GM19467 (cell line): ENCODE results near the gene CABYR.

ENCODE experiments used
- ATAC-seq: cut with Tn5 transposase; IDR thresholded peaks from one replicate; pipeline ENCODE4 v1.9.1; 2021; ENCODE audit warnings: mild to moderate bottlenecking, moderate library complexity; ENCODE audit not compliant: unreplicated experiment

CABYR gene

DNA sequence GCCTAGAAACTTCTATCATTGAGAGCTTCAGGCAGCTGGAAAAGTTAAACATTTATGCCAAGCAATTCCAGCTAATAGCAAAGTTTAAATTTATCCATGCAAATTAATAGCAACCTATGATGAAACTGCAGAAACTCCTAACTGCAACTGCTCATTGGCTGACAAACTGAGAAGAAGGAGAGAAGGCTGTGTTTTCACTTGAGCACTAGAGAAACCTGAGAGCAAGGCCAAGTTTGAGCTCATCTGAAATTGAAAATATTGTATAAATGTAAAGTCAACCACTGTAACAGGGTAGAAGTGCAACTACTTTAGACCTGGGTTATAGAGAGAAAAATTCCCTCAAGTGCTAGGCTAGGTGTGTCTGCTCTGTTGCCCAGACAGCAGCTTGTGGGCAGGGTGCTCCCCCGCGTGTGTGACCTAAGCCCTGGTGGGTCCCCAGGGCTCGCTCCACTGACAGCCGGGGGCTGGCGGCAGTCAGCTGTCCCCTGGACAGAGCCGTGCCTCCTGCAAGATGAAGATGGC is 50.2 kb downstream of the CABYR start:
- ATAC-seq, result no peak

DNA sequence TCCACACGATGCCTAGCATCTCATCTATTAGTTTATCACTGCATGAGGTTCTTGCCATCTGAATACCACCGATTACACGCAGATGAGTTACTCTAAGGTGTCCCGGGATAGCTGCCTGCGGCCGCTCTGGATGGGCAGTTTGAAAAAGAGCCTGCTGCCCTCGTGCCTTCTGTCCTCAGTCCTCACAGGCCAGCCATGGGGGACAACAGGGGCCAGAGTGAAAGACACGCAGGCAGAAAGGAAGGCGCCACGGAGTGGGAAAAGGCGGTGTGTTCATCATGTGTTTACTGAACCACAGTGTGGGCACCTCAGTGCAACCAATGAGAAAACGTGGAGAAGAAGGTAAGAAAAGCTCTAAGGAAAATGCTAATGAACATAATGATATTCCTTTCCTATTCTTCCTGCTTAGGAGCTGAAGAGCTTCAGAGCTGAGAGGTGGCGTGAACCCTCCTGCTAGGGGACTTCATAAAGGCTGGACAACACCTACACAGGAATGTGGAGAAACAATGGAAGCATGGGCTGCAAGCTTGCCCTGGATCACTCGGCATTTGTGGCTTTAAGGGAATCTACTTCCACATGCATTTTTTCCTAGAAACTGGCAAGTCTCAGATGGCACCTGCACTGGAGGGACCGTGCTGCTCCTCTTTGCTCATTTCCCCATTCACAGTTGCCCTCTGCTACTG is 50.9 kb downstream of the CABYR start:
- no peak for ATAC-seq

DNA sequence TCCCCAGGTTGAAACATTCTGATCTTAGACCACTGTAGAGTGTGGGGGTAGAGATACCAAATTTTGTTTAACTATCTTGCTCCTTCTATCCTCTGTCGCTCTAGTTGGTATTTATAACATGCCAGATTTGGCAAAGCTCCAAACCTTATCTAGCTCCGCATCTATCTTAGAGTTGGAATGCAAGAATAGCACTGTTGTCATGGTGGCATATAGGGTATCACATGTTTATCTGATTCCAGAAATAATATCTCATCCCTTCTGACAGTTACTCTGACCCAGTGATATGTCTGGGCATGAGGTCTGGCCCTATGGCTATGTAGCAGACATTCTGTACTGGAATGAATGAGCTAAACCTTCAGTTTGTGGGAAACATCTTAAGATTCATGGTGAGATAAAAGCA is 51.7 kb downstream of the CABYR start:
- ATAC-seq, result no peak

DNA sequence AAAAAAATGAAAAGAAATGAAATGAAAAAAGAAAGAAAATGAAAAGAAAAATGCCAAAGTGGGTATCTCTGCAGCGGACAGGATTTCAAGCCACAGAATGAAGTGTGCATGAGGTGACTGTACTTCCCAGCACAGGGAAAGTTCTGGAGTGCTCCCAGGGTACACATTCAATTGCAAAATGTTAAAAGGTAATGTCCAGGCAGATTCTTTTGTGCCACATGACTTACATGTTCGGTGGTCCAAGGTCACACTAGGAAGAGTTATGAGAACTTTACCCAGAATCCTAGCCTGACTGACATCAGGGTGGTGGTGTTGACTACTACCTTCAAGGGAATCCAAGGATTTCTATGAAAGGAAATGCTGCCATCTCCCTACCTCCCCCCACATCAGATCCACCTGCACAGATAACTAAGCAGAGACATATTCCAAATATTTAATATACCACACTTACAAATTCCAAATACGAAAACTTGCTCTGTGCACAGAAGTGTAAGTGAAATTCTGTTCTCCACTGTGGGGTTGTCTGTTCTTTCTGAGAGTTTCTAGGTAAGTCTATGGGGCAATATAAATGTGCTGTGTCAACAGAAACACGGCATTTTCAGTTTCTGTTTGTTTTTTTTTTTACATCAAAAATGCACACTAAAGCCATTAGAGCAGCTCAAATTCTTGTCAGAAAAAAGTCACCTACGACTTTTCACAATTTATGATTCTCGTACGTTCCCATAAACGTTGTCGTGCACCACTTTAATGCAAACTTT is 56.6 kb downstream of the CABYR start:
- ATAC-seq, result no peak

DNA sequence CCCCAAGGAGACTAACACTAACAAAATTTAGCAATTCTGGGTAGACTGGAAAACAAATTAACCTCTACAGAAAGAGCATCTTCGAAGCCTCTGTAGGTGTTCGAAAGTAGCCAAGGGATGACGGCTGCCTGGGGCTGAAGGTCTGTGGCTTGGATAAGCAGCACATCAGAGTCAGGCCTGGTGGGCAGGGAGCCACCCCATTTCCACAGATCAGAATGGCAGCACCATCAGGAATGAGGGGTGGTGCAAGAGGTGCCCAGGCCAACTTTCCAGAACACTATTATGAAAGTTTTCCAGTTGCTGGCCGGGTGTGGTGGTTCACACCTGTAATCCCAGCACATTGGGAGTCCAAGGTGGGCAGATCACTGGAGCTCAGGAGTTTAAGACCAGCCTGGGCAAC is 57.9 kb downstream of the CABYR start:
- no peak for ATAC-seq

DNA sequence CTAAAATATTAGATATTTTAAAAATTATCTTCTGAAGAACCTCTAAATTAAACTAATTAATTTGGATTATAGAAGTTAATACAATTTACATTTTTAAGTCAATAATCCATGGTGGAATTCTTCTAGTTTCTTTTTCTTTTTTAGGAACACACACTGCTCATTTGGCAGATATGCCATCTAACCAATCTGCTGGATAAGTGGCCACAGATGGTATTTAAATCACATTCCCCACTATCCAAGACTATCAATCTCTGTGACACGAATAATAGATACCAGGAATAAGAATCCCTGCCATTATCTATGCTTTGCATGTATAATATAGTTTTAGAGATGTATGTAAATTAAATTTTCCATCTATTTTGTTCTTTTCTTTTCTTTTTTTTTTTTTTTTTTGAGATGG is 58.5 kb downstream of the CABYR start:
- ATAC-seq, result no peak

DNA sequence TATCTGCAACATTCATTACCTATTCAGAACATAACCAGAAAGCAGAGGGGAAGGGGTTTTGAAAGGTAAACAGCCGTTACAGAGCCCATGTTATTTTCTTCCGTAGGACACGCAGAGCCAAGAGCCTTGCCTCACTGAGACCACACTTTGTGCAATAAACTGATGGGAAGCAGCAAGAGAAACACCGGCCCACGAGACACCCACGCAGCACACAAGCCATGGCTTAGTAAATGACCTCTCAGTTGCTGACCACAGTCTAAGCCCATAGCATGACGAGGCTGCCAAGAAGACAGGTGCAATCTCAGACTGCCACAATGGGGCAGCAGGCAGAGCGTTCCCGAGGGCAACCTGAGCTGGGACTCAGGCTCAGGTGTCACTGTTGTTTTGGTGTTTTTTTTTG is 59.6 kb downstream of the CABYR start:
- ATAC-seq, result no peak

DNA sequence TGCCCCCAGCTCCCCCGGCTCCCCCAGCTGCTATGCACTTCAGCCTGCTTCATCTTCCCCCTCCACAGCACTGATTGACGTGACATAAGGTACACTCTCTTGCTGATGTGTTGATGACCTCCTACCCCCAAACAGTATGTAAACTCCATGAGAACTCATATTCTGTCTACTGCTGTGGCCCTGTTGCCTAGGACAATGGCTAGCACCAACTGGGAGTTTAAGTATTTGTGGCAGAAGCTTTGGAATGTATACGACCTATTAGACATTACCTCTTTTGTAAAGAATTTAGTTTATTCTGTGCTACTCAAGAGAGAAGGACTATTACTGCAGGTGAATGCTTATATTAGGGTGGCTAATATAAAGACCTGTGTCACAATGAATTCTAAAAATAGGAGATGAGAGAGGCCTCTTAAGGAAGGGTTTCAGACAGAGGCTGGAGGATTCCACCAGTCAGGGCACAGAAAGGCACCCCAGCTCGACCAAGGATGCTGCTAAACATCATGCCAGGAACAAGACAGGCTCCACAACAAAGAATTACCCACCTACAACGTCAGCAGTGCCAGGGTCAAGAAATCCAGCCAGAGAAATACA is 60.6 kb downstream of the CABYR start:
- no peak for ATAC-seq

DNA sequence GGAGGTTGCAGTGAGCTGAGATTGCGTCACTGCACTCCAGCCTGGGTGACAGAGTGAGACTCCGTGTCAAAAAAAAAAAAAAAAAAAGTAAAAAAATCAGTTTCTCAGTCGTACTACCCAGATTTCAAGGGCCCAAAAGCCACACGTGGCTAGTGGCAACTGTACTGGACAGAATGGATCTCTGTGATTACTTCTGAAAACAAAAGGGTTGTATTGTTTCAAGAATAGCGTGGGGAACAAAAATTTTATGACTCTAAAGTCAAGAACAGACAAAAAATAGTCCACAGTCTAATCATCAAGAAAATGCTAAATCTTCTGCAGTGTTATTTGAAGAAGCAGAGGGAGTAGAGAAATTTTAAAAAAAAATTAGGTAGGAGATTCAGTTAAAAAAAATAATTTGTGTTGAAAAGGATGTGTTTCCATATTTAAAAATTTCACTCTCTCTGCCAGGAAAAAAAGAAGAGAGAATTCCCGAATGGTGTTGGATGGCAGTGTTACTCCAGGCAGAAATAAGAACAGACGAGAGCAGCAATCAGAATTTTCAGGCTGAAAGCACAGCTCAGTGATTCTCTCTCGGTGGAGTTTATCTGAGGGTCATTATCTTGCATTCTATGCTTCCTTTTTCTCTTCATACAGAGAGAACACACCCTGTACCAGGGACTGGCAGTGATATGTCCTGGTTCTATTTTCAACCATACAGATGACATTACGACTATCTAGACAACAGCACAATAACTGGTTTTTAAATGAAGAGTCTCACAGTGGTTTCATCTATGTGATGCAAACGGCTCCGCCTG is 61.8 kb downstream of the CABYR start:
- ATAC-seq, result no peak

DNA sequence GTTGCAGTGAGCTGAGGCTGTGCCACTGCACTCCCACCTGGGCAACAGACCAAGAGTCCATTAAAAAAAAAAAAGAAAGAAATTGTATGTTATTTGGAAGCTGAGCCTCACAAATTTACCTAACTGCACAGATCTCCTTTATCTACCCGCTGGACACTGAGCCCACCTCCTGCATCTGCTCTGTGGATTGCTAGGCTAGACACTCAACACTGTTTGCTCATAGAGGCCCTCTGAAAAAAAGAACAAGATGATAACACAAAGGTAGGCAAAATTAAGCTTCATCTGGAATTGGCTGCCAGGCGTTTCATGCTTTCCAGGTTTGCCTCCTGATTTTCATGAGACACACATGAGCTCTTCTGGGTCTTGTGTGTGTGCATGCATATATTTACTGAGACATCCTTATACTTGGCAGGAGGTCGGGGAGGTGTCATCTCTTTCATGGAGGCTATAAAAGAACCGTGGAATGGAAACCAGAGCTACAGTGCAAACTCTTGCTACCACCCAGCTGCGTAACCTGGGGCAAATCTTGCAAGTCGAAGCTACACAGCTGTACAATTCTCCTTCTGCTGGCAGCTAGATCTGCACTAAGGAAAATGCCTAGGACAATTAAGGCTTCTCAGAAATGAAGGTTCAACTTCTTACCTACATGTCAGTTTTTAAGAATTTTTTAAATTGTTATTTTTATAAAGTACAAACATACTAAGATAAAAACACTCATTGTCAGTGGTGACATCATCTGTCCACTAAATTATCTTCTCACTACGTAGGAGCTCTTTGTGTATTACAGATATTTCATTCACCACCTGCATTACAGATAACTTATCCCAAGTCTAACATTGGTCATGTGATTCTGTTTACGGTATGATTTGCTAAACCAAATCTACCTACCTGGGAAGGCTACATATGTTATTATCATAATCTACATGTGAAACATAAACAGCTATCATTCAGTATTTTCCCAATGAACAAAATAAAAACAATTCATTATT is 63.1 kb downstream of the CABYR start:
- no peak for ATAC-seq

DNA sequence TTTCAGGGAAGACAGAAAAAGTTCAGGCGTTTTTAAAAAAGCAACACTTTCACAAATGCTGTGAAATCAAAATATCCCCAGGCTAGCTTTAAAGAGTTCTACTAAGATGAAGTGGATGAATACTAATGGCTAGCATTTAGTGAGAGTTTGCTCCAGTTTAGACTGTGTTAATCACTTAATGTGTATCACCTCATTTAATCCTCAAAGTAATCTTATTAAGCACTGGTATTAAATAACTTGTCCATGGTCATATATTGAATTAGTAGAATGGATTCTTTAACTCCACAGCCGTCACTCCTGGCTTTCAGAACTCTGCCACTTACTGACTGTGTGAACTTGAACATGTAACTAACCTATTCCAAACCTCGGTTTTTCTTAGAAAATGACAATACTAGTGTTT is 66.0 kb downstream of the CABYR start:
- no peak for ATAC-seq

DNA sequence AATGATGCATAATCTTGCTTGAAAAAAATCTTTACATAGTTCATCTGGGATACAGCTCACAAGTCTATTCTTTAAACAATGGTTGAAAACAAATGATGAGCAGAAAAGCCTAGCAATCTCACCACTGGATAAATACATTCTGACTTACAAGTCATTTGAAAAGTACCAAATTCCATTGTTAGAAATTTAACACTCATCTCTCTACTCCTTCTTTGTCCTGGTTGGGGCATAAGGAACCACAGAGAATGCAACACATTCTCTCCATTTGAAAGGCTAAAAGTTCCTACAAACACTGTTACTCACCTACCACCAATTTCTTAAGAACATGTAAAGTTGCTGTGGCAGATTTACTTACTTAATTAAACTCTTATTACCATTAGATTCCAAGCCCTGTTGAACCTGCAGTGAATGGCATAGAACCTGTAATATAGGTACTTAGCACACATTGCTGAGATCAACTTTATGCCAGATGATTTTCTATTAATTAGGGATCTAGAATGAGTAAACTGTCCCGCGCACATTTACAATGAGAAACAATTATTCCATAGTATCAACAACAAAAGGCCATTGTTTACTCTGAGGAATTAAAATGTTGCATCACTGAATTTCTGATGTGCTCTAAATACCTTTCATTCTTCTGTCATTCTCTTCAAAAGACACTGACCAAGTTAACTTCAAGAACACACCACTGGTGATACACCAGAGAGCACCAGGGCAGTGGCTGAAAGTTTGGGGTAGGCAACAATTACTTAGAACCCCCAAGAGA is 69.6 kb downstream of the CABYR start:
- ATAC-seq, result no peak

DNA sequence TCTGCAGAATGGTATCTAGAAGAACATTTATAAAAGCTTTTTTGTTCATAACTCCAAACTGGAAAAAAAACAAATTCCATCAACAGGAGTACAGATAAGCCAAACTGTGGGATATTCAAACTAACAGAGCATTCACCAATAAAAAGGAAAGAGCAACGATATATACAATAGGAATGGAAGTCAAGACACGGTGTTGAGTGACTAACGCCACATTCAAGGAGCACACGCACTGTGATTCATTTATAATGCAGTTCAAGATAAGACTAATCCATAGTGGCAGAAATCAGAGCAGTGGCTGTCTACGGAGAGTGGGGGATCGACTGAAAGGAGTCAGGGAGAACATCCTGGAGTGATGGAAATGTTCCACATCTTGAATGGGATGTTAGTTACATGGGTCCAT is 70.7 kb downstream of the CABYR start:
- ATAC-seq, result no peak
